Calu3 (cell line): ENCODE results near the gene OR2B2. TPM values are rescaled to one million over a fixed set of nuclear protein-coding genes. Genes with fewer than 3 reads are reported as not detected.

ENCODE experiments used
- Bru-seq: library from RNA; stranded (reverse); fragments of 400-500 nt; gene quantifications from one replicate; lab custom pipeline; 2021; lab: Mats Ljungman, UMichigan
- BruChase-seq, 2 experiments: library from RNA; stranded (reverse); fragments of 400-500 nt; gene quantifications; one replicate each; lab custom pipeline; 2021; lab: Mats Ljungman, UMichigan
- BruUV-seq: library from RNA; stranded (reverse); fragments of 400-500 nt; replicated peaks from 2 replicates; lab custom pipeline; 2021; lab: Mats Ljungman, UMichigan
- CTCF ChIA-PET: fragments of 300-600 bp; sonication (Branson Sonifier 250); formaldehyde crosslinking; loops from one replicate; lab custom pipeline; 2022; ENCODE audit warnings: antibody characterized with exemption; lab: Charles Lee
- DNase-seq: peaks from one replicate; pipeline ENCODE4 v3.0.0; 2022
- H3K27ac Mint-ChIP-seq: one replicate; pipeline ENCODE4 v1.8.0; 2022; ENCODE audit warnings: mixed read lengths; ENCODE audit not compliant: unreplicated experiment
- H3K27me3 Mint-ChIP-seq: one replicate; pipeline ENCODE4 v1.8.0; 2022; ENCODE audit warnings: mixed read lengths; ENCODE audit not compliant: unreplicated experiment
- H3K36me3 Mint-ChIP-seq: one replicate; pipeline ENCODE4 v1.8.0; 2022; ENCODE audit warnings: mild to moderate bottlenecking, moderate library complexity, mixed read lengths; ENCODE audit not compliant: insufficient read depth, unreplicated experiment
- H3K4me1 Mint-ChIP-seq: one replicate; pipeline ENCODE4 v1.8.0; 2022; ENCODE audit warnings: mild to moderate bottlenecking, low read depth, mixed read lengths; ENCODE audit not compliant: unreplicated experiment
- H3K4me3 Mint-ChIP-seq: one replicate; pipeline ENCODE4 v1.8.0; 2022; ENCODE audit warnings: mild to moderate bottlenecking, low read depth, moderate library complexity, mixed read lengths; ENCODE audit not compliant: unreplicated experiment
- H3K9me3 Mint-ChIP-seq: one replicate; pipeline ENCODE4 v1.8.0; 2022; ENCODE audit warnings: low read depth, mixed read lengths; ENCODE audit not compliant: unreplicated experiment
- CTCF ChIP-seq: fragments of 200-600 bp; IDR thresholded peaks from one replicate; pipeline ENCODE4 v1.8.0; 2022; ENCODE audit warnings: antibody characterized with exemption; ENCODE audit not compliant: unreplicated experiment
- intact Hi-C: fragments of 100-400 bp; cut with micrococcal nuclease; formaldehyde crosslinking; loops from one replicate; pipeline ENCODE4 v1.10.0; 2022; ENCODE audit not compliant: unreplicated experiment
- long read RNA-seq: library from polyadenylated mRNA; stranded (forward); transcript quantifications from one replicate; pipeline ENCODE4 v2.0.0, GENCODE V29; 2022
- total RNA-seq: library from RNA; stranded (reverse); gene quantifications from 2 replicates; pipeline ENCODE4 v1.2.3, GENCODE V29; 2022

Gene OR2B2
- not detected in 2 replicates for total RNA-seq
- not detected for Bru-seq, nascent RNA
- BruChase-seq, experiment 1, labeled RNA remaining after a 6-hour chase, result not detected
- not detected for BruChase-seq, experiment 2, labeled RNA remaining after a 2-hour chase
- long read RNA-seq, result 0 reads

DNA sequence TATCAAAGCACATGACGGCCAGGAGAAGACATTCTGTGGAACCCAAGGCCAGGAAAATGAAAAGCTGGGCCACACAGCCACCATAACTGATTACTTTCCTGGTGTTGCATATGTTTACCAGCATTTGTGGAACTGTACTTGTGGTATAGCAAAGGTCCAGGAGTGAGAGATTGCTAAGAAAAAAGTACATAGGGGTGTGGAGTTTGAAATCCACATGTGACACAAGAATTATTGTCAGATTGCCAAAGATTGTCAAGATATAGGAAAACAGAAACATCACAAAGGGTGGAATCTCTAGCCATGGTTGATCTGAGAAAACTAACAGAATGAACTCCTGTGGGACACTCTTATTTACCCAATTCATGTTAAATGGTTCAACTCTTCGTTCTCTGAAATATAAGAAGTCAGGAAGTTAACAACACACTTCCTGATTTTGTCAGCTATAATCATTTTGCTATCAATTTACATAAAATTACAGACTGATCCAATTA is at the start of gene OR2B2:
TSS of gene OR2B2 (minus strand) at position 441 of the 491 bp plus-strand sequence. CDS start at position 364, 77 bp downstream.
- no TSS peak for BruUV-seq
- Mint-ChIP-seq H3K27me3 (no peaks in the 10 kb centered on the region), H3K4me1 (no peaks in the 10 kb centered on the region), H3K36me3 (no peaks in the 10 kb centered on the region), H3K9me3 (no peaks in the 10 kb centered on the region), H3K4me3 (no peak within 1 kb of the TSS), H3K27ac (no peak within 1 kb of the TSS)
- DNase-seq, result no peak
- CTCF ChIA-PET, result no interaction called here
- intact Hi-C loops, result no loop called here
- no peak for TF ChIP-seq CTCF

- Mint-ChIP-seq H3K4me3 (no peak overlapping the region), H3K9me3 (peaks cover 2% of the 10 kb centered on the region), H3K4me1 (no peaks in the 10 kb centered on the region), H3K36me3 (no peaks in the 10 kb centered on the region), H3K27ac (no peak overlapping the region), H3K27me3 (no peaks in the 10 kb centered on the region)
- CTCF ChIA-PET, result no interaction called here
- DNase-seq, result no peak
- no TSS peak for BruUV-seq
- no peak for TF ChIP-seq CTCF
- intact Hi-C loops, result no loop called here
These were observed 45.3 kb upstream of the OR2B2 start for GRCh38 chr6:27957516-27957915.

GRCh38 chr6:27956941-27957340 is 44.7 kb upstream of the OR2B2 start, which contains the start of gene OR2B6:
Gene OR2B6, plus strand, starts transcription at chr6:27957241. Its CDS starts 0 bp downstream, at chr6:27957241.
- no peaks in the 10 kb centered on the region for H3K27me3 Mint-ChIP-seq
- BruUV-seq, result no TSS peak
- TF ChIP-seq CTCF, result no peak
- no peaks in the 10 kb centered on the region for H3K4me1 Mint-ChIP-seq
- H3K9me3 Mint-ChIP-seq, result peaks cover 2% of the 10 kb centered on the region
- no peak within 1 kb of the TSS for H3K4me3 Mint-ChIP-seq
- no peak for DNase-seq
- CTCF ChIA-PET, result no interaction called here
- intact Hi-C loops, result no loop called here
- no peaks in the 10 kb centered on the region for H3K36me3 Mint-ChIP-seq
- no peak within 1 kb of the TSS for H3K27ac Mint-ChIP-seq

DNA sequence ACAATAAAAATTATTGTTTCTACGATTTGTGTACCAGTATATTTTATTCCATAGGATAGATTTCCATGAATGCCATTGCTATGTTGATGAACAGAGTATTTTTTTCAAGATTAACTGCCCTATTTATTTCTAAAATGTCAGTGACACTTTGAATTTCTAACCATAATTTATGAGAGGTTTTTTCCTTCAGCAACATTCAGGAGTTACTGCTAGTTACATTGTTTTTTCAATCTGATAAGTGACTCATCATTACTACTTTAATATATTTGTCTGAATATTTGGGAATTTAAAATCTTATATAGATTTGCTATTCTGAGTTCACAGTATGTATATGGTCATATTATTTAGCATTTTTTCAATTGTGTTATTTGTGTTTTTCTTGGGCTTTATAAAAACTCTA is 38.8 kb upstream of the OR2B2 start:
- no peak overlapping the region for H3K4me3 Mint-ChIP-seq
- no TSS peak for BruUV-seq
- CTCF ChIA-PET, result no interaction called here
- peaks cover 5% of the 10 kb centered on the region for H3K9me3 Mint-ChIP-seq
- intact Hi-C loops, result no loop called here
- no peak for DNase-seq
- no peaks in the 10 kb centered on the region for H3K36me3 Mint-ChIP-seq
- no peak for TF ChIP-seq CTCF
- no peaks in the 10 kb centered on the region for H3K27me3 Mint-ChIP-seq
- H3K27ac Mint-ChIP-seq, result no peak overlapping the region
- no peaks in the 10 kb centered on the region for H3K4me1 Mint-ChIP-seq
